ENCODE measurements around the gene LOXHD1.

DNA sequence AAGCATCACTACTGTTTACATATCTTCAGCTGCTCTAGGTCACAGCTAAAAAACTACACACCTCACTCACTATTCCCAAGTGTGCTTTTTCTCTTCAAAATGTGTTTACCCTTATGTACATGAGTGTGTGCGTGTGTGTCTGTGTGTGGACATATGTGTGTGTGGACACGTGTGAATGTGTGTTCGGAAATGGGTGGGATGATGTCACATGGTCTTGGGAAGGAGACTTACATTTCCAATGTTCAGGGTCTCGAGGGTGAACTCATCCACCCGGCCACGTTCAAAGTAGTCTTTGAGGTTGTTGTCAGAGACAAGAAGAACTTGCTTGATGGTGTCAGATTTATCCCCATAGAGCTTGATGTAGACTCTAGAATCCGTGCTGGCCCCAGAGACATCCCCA, 87.8 kb downstream of the LOXHD1 start:
- TF ChIP-seq RCOR1 (IDR thresholded peaks at IDR 0.05; ENCODE audit: insufficient replicate concordance, low read length) (no peak), MAFK (IDR thresholded peaks at IDR 0.05; ENCODE audit: low read depth, low read length) (no peak), POLR2A (IDR thresholded peaks at IDR 0.05; ENCODE audit: low read depth, low read length) (no peak), CEBPB (IDR thresholded peaks at IDR 0.05; ENCODE audit: low read depth, low read length) (no peak), MXI1 (IDR thresholded peaks at IDR 0.05; ENCODE audit: borderline replicate concordance, low read depth, low read length) (no peak), MAZ (IDR thresholded peaks at IDR 0.05; ENCODE audit: borderline replicate concordance, low read depth, low read length) (no peak), RAD21 (IDR thresholded peaks at IDR 0.05; ENCODE audit: low read length) (no peak), BHLHE40 (IDR thresholded peaks at IDR 0.05; ENCODE audit: low read depth, low read length) (no peak), RFX5 (IDR thresholded peaks at IDR 0.05; ENCODE audit: low read depth, low read length) (no peak), SMC3 (IDR thresholded peaks at IDR 0.05; ENCODE audit: low read depth, low read length) (no peak)
- TF ChIP-seq, protein P1, sequence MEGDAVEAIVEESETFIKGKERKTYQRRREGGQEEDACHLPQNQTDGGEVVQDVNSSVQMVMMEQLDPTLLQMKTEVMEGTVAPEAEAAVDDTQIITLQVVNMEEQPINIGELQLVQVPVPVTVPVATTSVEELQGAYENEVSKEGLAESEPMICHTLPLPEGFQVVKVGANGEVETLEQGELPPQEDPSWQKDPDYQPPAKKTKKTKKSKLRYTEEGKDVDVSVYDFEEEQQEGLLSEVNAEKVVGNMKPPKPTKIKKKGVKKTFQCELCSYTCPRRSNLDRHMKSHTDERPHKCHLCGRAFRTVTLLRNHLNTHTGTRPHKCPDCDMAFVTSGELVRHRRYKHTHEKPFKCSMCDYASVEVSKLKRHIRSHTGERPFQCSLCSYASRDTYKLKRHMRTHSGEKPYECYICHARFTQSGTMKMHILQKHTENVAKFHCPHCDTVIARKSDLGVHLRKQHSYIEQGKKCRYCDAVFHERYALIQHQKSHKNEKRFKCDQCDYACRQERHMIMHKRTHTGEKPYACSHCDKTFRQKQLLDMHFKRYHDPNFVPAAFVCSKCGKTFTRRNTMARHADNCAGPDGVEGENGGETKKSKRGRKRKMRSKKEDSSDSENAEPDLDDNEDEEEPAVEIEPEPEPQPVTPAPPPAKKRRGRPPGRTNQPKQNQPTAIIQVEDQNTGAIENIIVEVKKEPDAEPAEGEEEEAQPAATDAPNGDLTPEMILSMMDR (conservative IDR thresholded peaks at IDR 0.05; ENCODE audit: low read depth, low read length): no peak
- TF ChIP-seq, protein P2, sequence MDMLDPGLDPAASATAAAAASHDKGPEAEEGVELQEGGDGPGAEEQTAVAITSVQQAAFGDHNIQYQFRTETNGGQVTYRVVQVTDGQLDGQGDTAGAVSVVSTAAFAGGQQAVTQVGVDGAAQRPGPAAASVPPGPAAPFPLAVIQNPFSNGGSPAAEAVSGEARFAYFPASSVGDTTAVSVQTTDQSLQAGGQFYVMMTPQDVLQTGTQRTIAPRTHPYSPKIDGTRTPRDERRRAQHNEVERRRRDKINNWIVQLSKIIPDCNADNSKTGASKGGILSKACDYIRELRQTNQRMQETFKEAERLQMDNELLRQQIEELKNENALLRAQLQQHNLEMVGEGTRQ (IDR thresholded peaks at IDR 0.05; ENCODE audit: low read depth, low read length): no peak
